Measurements from ENCODE around the gene RCC1.

GRCh38 chr1:28510970-28511440, 5.2 kb downstream of the RCC1 start:
- TF ChIP-seq CTCF (IDR thresholded peaks at IDR 0.05; ENCODE audit: poor library complexity), result no peak
- TF ChIP-seq EZH2 (IDR thresholded peaks at IDR 0.05; ENCODE audit: borderline replicate concordance), result no peak
